Lower leg skin (tissue), 4 donors: ENCODE results near the gene PIWIL4. TPM values are rescaled to one million over a fixed set of nuclear protein-coding genes. Genes with fewer than 3 reads are reported as not detected.

Experiments used
- DNase-seq, 2 donors: peaks; one replicate each; pipeline ENCODE4 v3.0.0-alpha.2; 2019; ENCODE audit warnings: low spot score in 2 of 2
- H3K4me3 ChIP-seq: fragments of 200-600 bp; sonication (generic); 2 replicates; pipeline ENCODE4 v1.5.1; 2017; ENCODE audit warnings: mild to moderate bottlenecking, low read depth; ENCODE audit not compliant: poor library complexity, severe bottlenecking
- POLR2A ChIP-seq, 2 donors: fragments of 450-650 bp; IDR thresholded peaks; one replicate each; pipeline ENCODE4 v1.6.1; 2016 to 2017; ENCODE audit warnings: antibody characterized with exemption in 2 of 2, mild to moderate bottlenecking in 1 of 2, moderate library complexity in 1 of 2
- WGBS, 2 donors: methylation state at CpG; one replicate each; pipeline ENCODE4 v1.1.5; 2018; 5-methylcytosine and 5-hydroxymethylcytosine counted together
- intact Hi-C: fragments of 100-400 bp; cut with DNase I; formaldehyde crosslinking; loops from one replicate; pipeline ENCODE4 v1.15.0; 2023; ENCODE audit warnings: low total_unique reads
- total RNA-seq, 4 donors: library from RNA; depleted of rRNA; stranded (reverse); fragments of >200 nt; gene quantifications; one replicate each; pipeline ENCODE4 v1.1.0, GENCODE V29; 2016
- TF ChIP-seq, protein P1 (sequence below), 3 donors: fragments of 450-650 bp; IDR thresholded peaks; one replicate each; pipeline ENCODE4 v1.5.1; 2016; ENCODE audit warnings: antibody characterized with exemption in 3 of 3, mild to moderate bottlenecking in 3 of 3, moderate library complexity in 2 of 3

The PIWIL4 gene
- total RNA-seq, 4 donors from 2014 or later: 0.67 to 3.3 (median 1.6) TPM

DNA sequence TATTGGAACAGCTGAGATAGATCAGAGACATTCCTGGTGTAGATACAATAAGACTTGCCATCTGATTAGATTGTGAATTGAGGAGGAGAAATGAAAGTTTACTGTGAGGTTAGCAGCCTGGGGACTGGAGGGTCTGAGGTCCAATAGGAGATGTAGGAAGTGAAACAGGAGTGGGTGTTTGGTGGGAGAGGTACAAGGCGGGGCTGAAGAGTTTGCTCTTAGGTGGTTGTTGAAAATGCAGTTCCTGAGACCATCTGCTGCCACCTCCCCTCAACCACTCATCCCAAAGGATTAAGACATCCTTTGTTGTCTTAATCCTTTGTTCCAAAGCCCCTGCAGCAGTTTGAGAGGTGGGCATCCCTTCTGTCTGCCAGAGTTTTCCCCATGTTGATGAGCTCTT lies 14.8 kb downstream of the PIWIL4 start:
- no peak overlapping the region for H3K4me3 ChIP-seq
- 88 to 100% methylated on average over 1 of the region's 1 CpG for WGBS, 2 donors
- DNase-seq: no peak
- intact Hi-C loops: no loop called here
- TF ChIP-seq POLR2A (IDR thresholded peaks at IDR 0.05): no peak
- TF ChIP-seq, protein P1, sequence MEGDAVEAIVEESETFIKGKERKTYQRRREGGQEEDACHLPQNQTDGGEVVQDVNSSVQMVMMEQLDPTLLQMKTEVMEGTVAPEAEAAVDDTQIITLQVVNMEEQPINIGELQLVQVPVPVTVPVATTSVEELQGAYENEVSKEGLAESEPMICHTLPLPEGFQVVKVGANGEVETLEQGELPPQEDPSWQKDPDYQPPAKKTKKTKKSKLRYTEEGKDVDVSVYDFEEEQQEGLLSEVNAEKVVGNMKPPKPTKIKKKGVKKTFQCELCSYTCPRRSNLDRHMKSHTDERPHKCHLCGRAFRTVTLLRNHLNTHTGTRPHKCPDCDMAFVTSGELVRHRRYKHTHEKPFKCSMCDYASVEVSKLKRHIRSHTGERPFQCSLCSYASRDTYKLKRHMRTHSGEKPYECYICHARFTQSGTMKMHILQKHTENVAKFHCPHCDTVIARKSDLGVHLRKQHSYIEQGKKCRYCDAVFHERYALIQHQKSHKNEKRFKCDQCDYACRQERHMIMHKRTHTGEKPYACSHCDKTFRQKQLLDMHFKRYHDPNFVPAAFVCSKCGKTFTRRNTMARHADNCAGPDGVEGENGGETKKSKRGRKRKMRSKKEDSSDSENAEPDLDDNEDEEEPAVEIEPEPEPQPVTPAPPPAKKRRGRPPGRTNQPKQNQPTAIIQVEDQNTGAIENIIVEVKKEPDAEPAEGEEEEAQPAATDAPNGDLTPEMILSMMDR (IDR thresholded peaks at IDR 0.05): no peak

DNA sequence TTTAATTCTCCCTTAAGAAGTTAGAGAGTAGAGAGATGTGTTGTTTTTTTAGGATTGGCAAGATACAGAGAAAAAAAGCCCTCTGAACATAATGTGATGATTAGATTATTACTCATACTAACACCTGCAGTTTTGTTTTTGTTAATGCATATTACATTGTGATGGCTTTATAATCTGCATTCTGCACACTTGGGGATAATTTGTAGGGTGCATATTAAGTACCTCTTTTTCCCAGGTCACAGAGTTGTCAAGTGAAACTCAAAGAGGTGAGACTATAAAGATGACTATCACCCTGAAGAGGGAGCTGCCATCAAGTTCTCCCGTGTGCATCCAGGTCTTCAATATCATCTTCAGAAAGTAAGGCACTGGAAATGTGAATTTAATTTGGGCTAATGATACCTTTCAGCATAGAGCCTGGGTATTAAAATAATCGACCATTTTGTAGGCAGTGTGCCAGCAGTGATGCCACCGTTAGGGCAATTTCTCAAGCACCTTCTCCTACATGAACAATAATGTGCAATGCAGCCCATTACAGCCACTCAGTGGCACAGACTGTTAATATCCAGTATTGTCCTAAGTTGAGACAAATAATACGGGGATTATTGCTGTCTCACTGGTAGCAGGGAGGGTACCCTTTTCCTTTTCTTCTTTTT lies 16.2 kb downstream of the PIWIL4 start:
- TF ChIP-seq POLR2A (IDR thresholded peaks at IDR 0.05): no peak
- TF ChIP-seq, protein P1 (IDR thresholded peaks at IDR 0.05): no peak
- WGBS, 2 donors: 64 to 65% methylated on average over 4 of the region's 4 CpGs
- DNase-seq: no peak
- no peak overlapping the region for H3K4me3 ChIP-seq
- intact Hi-C loops: no loop called here

DNA sequence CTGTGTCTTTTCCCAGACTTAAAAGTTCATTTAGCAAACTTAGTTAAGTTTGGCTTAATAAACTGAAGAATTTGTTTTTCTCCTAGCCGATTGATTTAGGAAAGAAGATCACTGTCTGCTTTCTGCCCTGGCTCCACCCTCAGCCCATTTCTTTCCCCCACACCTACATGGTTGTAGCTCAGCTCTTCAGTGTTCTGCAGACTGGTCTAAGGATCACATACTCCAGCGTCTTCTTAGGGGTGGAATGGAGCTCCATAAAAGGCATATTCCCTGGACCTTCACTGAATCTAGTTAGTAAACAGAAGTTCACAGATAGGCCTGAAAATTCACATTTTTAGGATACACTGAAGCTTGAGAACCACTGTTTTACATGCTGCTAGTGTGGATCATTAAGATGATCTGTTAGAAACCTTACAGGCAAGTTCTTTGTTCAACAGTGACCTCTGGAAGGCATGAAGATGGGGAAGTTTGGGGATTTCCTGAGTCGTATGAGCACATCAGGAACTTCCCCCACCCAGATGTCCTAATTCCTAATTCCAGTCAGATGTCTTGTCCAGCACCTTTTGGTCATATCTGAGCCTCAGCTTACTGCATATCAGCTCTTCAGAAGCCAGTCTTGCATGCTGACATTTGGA lies 16.8 kb downstream of the PIWIL4 start:
- DNase-seq: no peak
- intact Hi-C loops: no loop called here
- no peak overlapping the region for H3K4me3 ChIP-seq
- 53 to 60% methylated on average over 3 of the region's 3 CpGs for WGBS, 2 donors
- no peak for TF ChIP-seq POLR2A (IDR thresholded peaks at IDR 0.05)
- TF ChIP-seq, protein P1 (IDR thresholded peaks at IDR 0.05): no peak

DNA sequence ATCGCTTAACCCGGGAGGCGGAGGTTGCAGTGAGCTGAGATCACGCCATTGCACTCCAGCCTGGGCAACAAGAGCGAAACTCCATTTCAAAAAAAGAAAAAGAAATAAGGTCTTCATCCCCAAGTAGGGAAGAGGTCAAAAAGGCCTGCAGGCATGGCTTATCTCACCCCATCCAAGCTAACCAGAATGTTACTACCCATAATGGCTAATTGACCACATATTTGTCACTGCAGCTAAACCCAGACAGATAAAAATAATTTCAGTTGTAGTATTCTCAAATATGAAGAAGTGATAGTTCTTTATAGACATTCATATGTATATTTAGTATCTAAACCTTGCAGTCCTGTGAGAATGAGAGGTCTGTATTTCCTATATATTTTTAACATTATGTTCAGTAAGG lies 17.8 kb downstream of the PIWIL4 start:
- no peak for TF ChIP-seq POLR2A (IDR thresholded peaks at IDR 0.05)
- TF ChIP-seq, protein P1 (IDR thresholded peaks at IDR 0.05): no peak
- WGBS, 2 donors: 96 to 100% methylated on average over 5 of the region's 5 CpGs
- no peak overlapping the region for H3K4me3 ChIP-seq
- no peak for DNase-seq
- intact Hi-C loops: no loop called here

DNA sequence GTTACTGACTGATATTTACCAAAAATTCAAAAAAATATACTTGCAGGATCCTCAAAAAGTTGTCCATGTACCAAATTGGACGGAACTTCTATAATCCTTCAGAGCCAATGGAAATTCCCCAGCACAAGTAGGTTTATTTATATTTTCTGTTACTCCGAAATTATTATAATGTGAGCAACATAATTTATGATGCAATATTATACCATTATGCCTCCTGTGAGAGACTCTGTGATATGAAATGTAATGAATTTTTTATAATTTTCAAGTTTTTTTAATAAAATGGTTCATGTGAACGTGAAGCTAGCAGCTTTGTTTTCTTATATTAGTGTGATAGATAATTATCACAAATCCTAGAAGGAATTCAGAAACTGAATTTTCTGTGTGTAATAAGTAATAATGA lies 18.2 kb downstream of the PIWIL4 start:
- DNase-seq: no peak
- H3K4me3 ChIP-seq: no peak overlapping the region
- no peak for TF ChIP-seq POLR2A (IDR thresholded peaks at IDR 0.05)
- TF ChIP-seq, protein P1 (IDR thresholded peaks at IDR 0.05): no peak
- intact Hi-C loops: no loop called here
- WGBS, 2 donors: 86 to 90% methylated on average over 3 of the region's 3 CpGs
